CD14-positive monocyte (primary cell): ENCODE measurements around the gene LRRC73. TPM values are rescaled to one million over a fixed set of nuclear protein-coding genes. Genes with fewer than 3 reads are reported as not detected.

Source experiments
- DNase-seq, 3 donors: peaks; one replicate each; pipeline ENCODE4 v3.0.0-alpha.2; 2011 to 2022
- H2AFZ ChIP-seq: 2 replicates; pipeline ENCODE4 v1.6.0; 2012; ENCODE audit warnings: mild to moderate bottlenecking, low read depth, low read length, inconsistent platforms; ENCODE audit not compliant: insufficient read depth, poor library complexity, severe bottlenecking
- H3K27ac ChIP-seq, 2 donors: 1 replicate in 1 of 2; 2 replicates in 1 of 2; pipeline ENCODE4 v1.5.1; 2012 to 2013; ENCODE audit warnings: low read length in 2 of 2, control low read depth in 1 of 2, inconsistent platforms in 1 of 2, low read depth in 1 of 2, mild to moderate bottlenecking in 1 of 2
- H3K27me3 ChIP-seq, 2 donors: one replicate each; pipeline versions ENCODE4 v1.6.0 to v1.6.1; 2011 to 2013; ENCODE audit warnings: low read length in 2 of 2; ENCODE audit not compliant: control insufficient read depth in 2 of 2, insufficient read depth in 2 of 2
- H3K36me3 ChIP-seq, 2 donors: replicated peaks in 1 of 2; 1 replicate in 1 of 2; 2 replicates in 1 of 2; pipeline versions ENCODE4 v1.5.1 to v1.6.1; 2012 to 2013; ENCODE audit warnings: low read length in 2 of 2, control low read depth in 1 of 2, inconsistent platforms in 1 of 2, mild to moderate bottlenecking in 1 of 2; ENCODE audit not compliant: insufficient read depth in 2 of 2, control insufficient read depth in 1 of 2
- H3K4me1 ChIP-seq, 2 donors: 1 replicate in 1 of 2; 2 replicates in 1 of 2; pipeline versions ENCODE4 v1.5.1 to v1.6.1; 2012 to 2013; ENCODE audit warnings: low read length in 2 of 2, control low read depth in 1 of 2, inconsistent platforms in 1 of 2, mild to moderate bottlenecking in 1 of 2, moderate library complexity in 1 of 2; ENCODE audit not compliant: insufficient read depth in 2 of 2, control insufficient read depth in 1 of 2
- H3K4me2 ChIP-seq: replicated peaks from 2 replicates; pipeline ENCODE3; 2012; ENCODE audit warnings: low read length, moderate library complexity, mild to moderate bottlenecking; ENCODE audit not compliant: poor library complexity, severe bottlenecking; ENCODE audit errors: extremely low read depth
- H3K4me3 ChIP-seq, 3 experiments: fragments of 200-600 bp in 1 of 3; sonication (generic) in 1 of 3; replicated peaks in 1 of 3; 1 replicate in 2 of 3; 2 replicates in 1 of 3; pipeline ENCODE4 v1.5.1; 2011 to 2013; ENCODE audit warnings: low read length in 3 of 3, mild to moderate bottlenecking in 3 of 3, control low read depth in 2 of 3, low read depth in 2 of 3, inconsistent platforms in 1 of 3, moderate library complexity in 1 of 3
- H3K79me2 ChIP-seq: 2 replicates; pipeline ENCODE4 v1.6.0; 2012; ENCODE audit warnings: mild to moderate bottlenecking, control low read depth, inconsistent platforms, low read length, moderate library complexity; ENCODE audit not compliant: insufficient read depth
- H3K9ac ChIP-seq: 2 replicates; pipeline ENCODE4 v1.6.0; 2017; ENCODE audit warnings: low read length, mild to moderate bottlenecking; ENCODE audit not compliant: insufficient read depth, poor library complexity, severe bottlenecking
- H3K9me3 ChIP-seq, 2 donors: replicated peaks in 1 of 2; 1 replicate in 1 of 2; 2 replicates in 1 of 2; pipeline versions ENCODE4 v1.5.1 to v1.6.1; 2012 to 2013; ENCODE audit warnings: low read length in 2 of 2, control low read depth in 1 of 2; ENCODE audit not compliant: control insufficient read depth in 1 of 2, insufficient read depth in 1 of 2
- H4K20me1 ChIP-seq: 2 replicates; pipeline ENCODE4 v1.6.0; 2012; ENCODE audit warnings: mild to moderate bottlenecking, low read length, control low read depth, moderate library complexity; ENCODE audit not compliant: insufficient read depth
- H3K27ac Mint-ChIP-seq, 7 donors: one replicate each; pipeline ENCODE4 v1.8.0; 2020; ENCODE audit warnings: mild to moderate bottlenecking in 7 of 7, mixed read lengths in 7 of 7, moderate library complexity in 6 of 7, inconsistent platforms in 2 of 7
- H3K27me3 Mint-ChIP-seq, 3 donors: one replicate each; pipeline ENCODE4 v1.8.0; 2021 to 2022; ENCODE audit warnings: low read depth in 3 of 3, mild to moderate bottlenecking in 3 of 3, mixed read lengths in 3 of 3, moderate library complexity in 3 of 3, inconsistent platforms in 1 of 3
- H3K36me3 Mint-ChIP-seq, 2 donors: one replicate each; pipeline ENCODE4 v1.8.0; 2020; ENCODE audit warnings: mixed read lengths in 2 of 2, inconsistent platforms in 1 of 2, mild to moderate bottlenecking in 1 of 2
- H3K4me1 Mint-ChIP-seq: one replicate; pipeline ENCODE4 v1.8.0; 2020; ENCODE audit warnings: mild to moderate bottlenecking, mixed read lengths
- H3K4me3 Mint-ChIP-seq, 2 donors: one replicate each; pipeline ENCODE4 v1.8.0; 2020; ENCODE audit warnings: mild to moderate bottlenecking in 2 of 2, mixed read lengths in 2 of 2, moderate library complexity in 1 of 2
- H3K9me3 Mint-ChIP-seq, 7 donors: one replicate each; pipeline ENCODE4 v1.8.0; 2020 to 2022; ENCODE audit warnings: mixed read lengths in 7 of 7, mild to moderate bottlenecking in 6 of 7, moderate library complexity in 6 of 7, inconsistent platforms in 2 of 7
- WGBS: methylation state at CpG from one replicate; pipeline ENCODE4 v1.1.5; 2013; ENCODE audit warnings: missing lambda C conversion rate; ENCODE audit not compliant: insufficient coverage; 5-methylcytosine and 5-hydroxymethylcytosine counted together
- intact Hi-C, 2 donors: fragments of 100-400 bp; cut with micrococcal nuclease; formaldehyde crosslinking; loops; one replicate each; pipeline versions ENCODE4 v1.15.0 to v1.15.1; 2023
- polyA plus RNA-seq, 3 donors: library from polyadenylated mRNA; depleted of rRNA in 1 of 3; unstranded in 2 of 3; stranded (reverse) in 1 of 3; fragments of 300-500 nt in 2 of 3; fragments of >200 nt in 1 of 3; fragmentation: Illumina TruSeq in 2 of 3; gene quantifications; 1 replicate in 2 of 3; 2 replicates in 1 of 3; pipeline ENCODE4 v1.2.3, GENCODE V29; 2012 to 2021
- TF ChIP-seq, protein P1 (sequence below): fragments of 200-600 bp; IDR thresholded peaks from one replicate; pipeline ENCODE4 v1.8.0; 2022; ENCODE audit warnings: antibody characterized with exemption, mild to moderate bottlenecking

Gene LRRC73
- polyA plus RNA-seq, 3 donors, result not detected

DNA sequence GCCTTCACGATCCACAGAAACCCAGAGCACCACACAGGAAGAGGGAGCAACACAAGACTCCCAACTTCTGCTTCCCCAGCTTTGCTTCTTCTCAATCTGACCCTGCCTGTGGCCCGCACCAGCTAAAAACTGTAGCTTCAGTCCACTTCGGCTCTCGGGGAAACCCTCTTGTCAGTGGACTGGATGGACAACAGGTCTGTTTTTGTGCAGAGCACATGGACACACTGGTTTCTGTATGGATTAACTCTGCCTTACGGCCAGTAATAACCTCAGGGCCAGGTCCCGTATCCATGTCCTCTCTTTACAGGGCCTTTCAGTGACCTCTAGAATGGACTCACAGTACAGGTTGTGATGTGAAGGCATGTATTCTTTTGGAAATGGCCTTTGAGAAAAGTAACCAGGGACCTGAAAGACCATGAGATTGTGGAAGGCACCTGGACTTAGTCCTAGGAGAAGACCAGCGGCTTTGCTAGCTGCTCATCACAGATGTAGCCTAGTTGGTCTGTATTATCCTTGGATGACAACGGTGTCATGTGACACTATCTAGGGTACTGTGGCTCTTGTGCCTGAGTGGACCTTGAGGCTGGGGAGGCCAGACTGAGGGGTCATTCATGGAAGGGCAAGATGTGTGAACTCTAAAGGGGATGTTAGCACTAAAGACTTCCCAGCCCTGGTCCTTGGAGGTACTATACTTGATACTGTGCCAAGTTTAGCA, 12.6 kb upstream of the LRRC73 start:
- intact Hi-C loops, result no loop called here

DNA sequence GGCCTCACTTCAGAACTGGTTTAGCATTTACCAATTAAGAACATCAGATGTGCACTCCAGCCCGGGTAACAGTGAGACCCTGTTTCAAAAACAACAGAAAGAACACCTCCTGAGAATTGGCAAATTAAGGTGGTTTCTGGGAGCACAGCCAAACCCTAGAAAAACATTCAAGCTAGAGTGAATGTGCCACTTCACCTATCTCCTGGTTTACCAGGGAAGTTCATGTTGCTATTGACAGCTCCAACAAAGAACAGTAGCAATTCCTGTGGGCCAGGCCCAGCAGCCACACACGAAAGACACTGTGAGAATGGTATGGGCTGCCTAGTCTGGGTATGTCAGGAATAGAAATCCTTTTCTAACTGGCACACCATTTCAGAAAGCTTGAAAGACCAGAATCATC, 11.7 kb upstream of the LRRC73 start:
- no peak overlapping the region for H2AFZ ChIP-seq
- H3K4me3 Mint-ChIP-seq, result no peak overlapping the region
- no CpG with 5 or more reads among the region's 2 CpGs for WGBS
- no peaks in the 10 kb centered on the region for H3K9me3 ChIP-seq
- no peaks in the 10 kb centered on the region for H3K27me3 ChIP-seq
- no peak overlapping the region for H3K9ac ChIP-seq
- TF ChIP-seq, protein P1, sequence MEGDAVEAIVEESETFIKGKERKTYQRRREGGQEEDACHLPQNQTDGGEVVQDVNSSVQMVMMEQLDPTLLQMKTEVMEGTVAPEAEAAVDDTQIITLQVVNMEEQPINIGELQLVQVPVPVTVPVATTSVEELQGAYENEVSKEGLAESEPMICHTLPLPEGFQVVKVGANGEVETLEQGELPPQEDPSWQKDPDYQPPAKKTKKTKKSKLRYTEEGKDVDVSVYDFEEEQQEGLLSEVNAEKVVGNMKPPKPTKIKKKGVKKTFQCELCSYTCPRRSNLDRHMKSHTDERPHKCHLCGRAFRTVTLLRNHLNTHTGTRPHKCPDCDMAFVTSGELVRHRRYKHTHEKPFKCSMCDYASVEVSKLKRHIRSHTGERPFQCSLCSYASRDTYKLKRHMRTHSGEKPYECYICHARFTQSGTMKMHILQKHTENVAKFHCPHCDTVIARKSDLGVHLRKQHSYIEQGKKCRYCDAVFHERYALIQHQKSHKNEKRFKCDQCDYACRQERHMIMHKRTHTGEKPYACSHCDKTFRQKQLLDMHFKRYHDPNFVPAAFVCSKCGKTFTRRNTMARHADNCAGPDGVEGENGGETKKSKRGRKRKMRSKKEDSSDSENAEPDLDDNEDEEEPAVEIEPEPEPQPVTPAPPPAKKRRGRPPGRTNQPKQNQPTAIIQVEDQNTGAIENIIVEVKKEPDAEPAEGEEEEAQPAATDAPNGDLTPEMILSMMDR, result no peak
- DNase-seq, result no peak
- intact Hi-C loops, result no loop called here
- peaks cover 74 to 80% of the 10 kb centered on the region in 2 donors for H3K36me3 ChIP-seq
- no peak overlapping the region for H3K4me3 ChIP-seq
- no peaks in the 10 kb centered on the region for H4K20me1 ChIP-seq
- peaks cover 10 to 12% of the 10 kb centered on the region in 2 donors for H3K4me1 ChIP-seq
- H3K4me1 Mint-ChIP-seq, result no peaks in the 10 kb centered on the region
- no peaks in the 10 kb centered on the region for H3K9me3 Mint-ChIP-seq
- H3K27me3 Mint-ChIP-seq, result peaks cover 0 to 1% (median 0%) of the 10 kb centered on the region in 3 donors
- no peak overlapping the region for H3K27ac ChIP-seq
- H3K27ac Mint-ChIP-seq, result no peak overlapping the region
- H3K36me3 Mint-ChIP-seq, result peaks cover 0 to 70% of the 10 kb centered on the region in 2 donors
- peaks cover 26% of the 10 kb centered on the region for H3K79me2 ChIP-seq
- H3K4me2 ChIP-seq, result no peak overlapping the region

More for the DNA sequence above, 12.6 kb upstream of the LRRC73 start:
- Histone ChIP-seq H3K4me1 (peaks cover 5 to 6% of the 10 kb centered on the region in 2 donors), H3K4me2 (no peak overlapping the region), H3K4me3 (no peak overlapping the region), H2AFZ (no peak overlapping the region), H4K20me1 (no peaks in the 10 kb centered on the region), H3K27ac (no peak overlapping the region), H3K9me3 (no peaks in the 10 kb centered on the region), H3K9ac (no peak overlapping the region), H3K36me3 (peaks cover 82 to 89% of the 10 kb centered on the region in 2 donors), H3K79me2 (peaks cover 18% of the 10 kb centered on the region), H3K27me3 (no peaks in the 10 kb centered on the region)
- TF ChIP-seq, protein P1, result no peak
- Mint-ChIP-seq H3K4me3 (no peak overlapping the region), H3K27me3 (peaks cover 0 to 1% (median 0%) of the 10 kb centered on the region in 3 donors), H3K36me3 (peaks cover 0 to 79% of the 10 kb centered on the region in 2 donors), H3K9me3 (no peaks in the 10 kb centered on the region), H3K4me1 (no peaks in the 10 kb centered on the region), H3K27ac (peak overlapping the region in 1 of 7 donors; percentile 59)
- WGBS, result 90% methylated on average over 8 of the region's 8 CpGs
- no peak for DNase-seq
